GM18507 (cell line): ENCODE data around the gene CDH2.

ENCODE experiments used
- DNase-seq: peaks from one replicate; pipeline ENCODE4 v3.0.0; 2011; ENCODE audit warnings: low read depth; ENCODE audit not compliant: insufficient read length; ENCODE audit errors: extremely low spot score
- FAIRE-seq: peaks from 2 replicates; lab custom pipeline; 2011; peaks lifted over from hg19 to GRCh38; lab: Jason Lieb, UNC

Gene CDH2

DNA sequence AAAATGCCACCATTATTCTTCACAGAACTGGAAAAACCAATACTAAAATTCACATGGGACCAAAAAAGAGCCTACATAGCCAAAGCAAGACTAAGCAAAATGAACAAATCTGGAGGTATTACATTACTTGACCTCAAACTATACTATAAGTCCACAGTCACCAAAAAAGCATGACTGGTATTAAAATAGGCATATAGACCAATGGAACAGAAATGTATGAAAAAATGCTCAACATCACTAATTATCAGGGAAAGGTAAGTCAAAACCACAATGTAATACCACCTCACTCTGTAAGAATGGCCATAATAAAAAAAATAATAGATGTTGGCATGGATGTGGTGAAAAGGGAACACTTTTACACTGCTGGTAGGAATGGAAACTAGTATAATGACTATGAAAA, 158.6 kb downstream of the CDH2 start:
- FAIRE-seq (no peak), DNase-seq (no peak)

DNA sequence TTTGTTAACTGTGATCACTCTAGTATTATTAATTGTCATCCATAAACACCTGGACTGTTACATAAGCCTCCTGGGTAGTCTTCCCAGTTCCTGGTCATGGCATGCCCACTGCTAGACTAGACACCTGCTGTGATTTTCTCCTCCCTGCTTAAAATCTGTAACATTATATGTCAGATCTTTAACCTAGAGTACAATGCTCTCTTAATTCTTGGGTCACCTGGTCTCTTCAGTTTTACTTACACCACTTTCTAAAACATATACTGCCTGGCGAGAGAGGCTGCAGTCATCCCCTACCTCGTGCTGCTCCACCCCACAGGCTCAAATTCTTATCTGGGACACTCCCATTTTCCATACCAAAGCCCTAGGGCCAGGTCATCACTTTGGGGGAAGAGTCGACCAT, 161.3 kb downstream of the CDH2 start:
- FAIRE-seq: no peak
- no peak for DNase-seq

GRCh38 chr18:28013066-28013465, 163.9 kb downstream of the CDH2 start:
- FAIRE-seq: no peak

GRCh38 chr18:28012336-28012735, 164.6 kb downstream of the CDH2 start:
- no peak for DNase-seq
- FAIRE-seq: no peak

More at GRCh38 chr18:28013066-28013465, 163.9 kb downstream of the CDH2 start:
- DNase-seq: no peak

- DNase-seq (no peak), FAIRE-seq (no peak)
Observed at GRCh38 chr18:28009589-28009988, 167.3 kb downstream of the CDH2 start.

GRCh38 chr18:28007841-28008240, 169.1 kb downstream of the CDH2 start:
- no peak for FAIRE-seq
- no peak for DNase-seq

- DNase-seq (no peak), FAIRE-seq (no peak)
Observed at GRCh38 chr18:28005164-28005563, 171.8 kb downstream of the CDH2 start.

GRCh38 chr18:28004606-28005005, 172.3 kb downstream of the CDH2 start:
- DNase-seq (no peak), FAIRE-seq (no peak)

DNA sequence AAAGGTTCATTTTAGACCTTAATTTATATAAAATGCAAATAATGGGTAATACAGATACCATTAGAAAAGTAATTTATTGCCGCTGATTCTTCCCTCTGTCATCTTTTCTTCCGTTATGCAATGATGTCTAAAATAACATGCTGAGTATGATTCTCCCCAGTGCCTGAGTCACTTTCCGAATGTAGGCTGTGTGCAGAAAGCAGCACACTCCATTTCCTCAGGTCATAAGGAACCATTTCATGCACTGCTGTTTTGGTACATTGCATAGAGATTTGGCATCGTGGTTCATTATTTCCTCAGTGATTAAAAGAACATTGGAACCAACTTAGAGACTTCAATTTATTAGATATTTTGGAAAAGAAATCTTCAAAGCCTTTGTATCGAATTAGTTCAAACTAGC, 173.5 kb downstream of the CDH2 start:
- FAIRE-seq: no peak
- DNase-seq: no peak

DNA sequence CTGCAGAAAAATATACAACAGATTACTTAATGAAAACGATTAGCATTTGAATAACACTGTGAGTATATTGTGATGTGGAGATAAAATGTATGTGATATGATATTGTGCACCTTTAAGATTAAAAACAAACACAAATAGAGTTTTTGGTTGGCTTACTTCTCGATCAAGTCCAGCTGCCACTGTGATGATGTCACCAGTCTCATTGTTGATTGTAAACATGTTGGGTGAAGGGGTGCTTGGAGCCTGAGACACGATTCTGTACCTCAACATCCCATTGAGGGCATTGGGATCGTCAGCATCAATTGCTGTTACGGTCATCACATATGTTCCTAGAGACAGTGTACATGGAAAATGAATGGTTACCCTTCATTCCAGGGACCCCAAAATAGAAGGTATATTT, 174.1 kb downstream of the CDH2 start:
- no peak for DNase-seq
- FAIRE-seq: no peak

DNA sequence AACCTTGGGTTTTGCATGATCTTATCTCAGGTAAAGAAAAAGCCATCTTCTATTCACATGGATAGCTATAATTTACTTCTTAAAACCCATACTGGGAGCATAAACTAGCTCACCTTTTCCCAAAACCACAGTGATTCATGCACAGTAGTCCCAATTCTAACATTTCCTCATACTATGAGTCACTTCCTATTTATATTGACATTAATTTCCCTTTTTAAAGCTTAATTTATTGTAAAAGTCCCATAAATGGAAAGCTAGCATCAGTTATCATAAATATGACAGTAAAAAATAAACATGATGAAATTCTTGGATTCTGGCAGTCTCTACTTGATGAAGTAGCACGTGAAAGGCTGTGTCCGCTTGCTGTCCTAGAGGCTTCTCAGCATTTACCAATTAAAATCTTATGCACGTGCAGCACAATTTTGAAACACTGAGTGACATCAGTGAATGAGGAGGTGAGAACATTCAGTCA, 180.1 kb downstream of the CDH2 start:
- FAIRE-seq (no peak), DNase-seq (no peak)

GRCh38 chr18:27995770-27996502, 181.0 kb downstream of the CDH2 start:
- no peak for FAIRE-seq

DNA sequence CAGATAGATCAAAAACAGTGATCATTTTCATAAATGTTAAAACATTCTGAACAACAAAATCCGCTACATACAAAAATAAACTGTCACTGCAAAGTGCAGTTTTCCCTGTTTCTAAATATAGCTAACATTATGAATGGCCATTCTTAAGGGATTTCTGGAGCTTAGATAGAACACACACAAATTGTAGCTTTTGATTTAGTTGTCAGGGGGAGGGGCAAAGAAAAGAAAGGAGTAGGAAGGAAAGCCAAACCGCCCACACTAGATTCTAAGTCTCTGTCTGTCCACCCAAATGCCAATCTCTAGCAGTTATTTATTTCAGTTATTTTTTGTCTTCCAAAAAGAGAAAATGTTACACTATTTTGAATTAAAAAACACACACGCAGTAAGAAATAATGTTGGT, 182.4 kb downstream of the CDH2 start:
- DNase-seq: no peak
- FAIRE-seq: no peak

More at GRCh38 chr18:27995770-27996502, 181.0 kb downstream of the CDH2 start:
- DNase-seq: no peak

- FAIRE-seq (no peak), DNase-seq (no peak)
Observed at GRCh38 chr18:27991391-27991790, 185.5 kb downstream of the CDH2 start.

DNA sequence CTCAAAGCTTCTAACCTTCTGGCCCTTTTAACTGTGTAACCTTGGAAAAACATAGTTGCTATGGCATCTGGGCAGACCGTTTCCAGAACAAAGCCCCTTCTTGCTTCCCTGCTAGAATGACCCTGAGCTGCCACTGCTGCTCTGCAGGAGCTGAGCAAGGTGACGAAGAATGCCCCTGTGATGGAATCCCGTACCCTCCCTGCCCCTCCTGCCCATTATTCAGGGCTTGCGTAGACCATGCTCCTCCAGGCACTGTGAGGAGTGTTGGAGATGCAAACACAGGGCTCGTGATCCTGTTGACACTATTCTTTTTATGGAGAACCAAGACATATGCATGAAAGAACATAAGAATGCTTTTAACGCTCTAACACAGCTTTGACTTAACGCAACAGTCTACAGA, 191.1 kb downstream of the CDH2 start:
- DNase-seq (no peak), FAIRE-seq (no peak)

DNA sequence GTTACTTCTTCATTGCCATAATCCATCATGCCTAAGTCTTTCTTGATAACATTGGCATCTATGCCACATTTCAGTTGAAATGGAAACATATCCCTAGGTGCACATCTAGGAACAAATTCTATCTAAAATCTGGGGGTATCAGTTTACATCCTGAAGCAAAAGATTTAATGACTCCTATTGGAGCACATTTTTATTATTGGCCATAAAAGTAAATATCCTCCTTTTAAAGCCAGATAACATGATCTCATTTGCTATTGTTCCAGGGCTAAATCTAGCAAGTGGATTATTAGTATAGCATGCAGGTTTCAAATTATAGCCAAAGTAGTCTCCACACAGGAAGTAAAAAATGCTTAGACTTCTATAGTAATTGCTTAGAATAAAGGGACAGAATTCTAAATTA, 193.2 kb downstream of the CDH2 start:
- DNase-seq (no peak), FAIRE-seq (no peak)

DNA sequence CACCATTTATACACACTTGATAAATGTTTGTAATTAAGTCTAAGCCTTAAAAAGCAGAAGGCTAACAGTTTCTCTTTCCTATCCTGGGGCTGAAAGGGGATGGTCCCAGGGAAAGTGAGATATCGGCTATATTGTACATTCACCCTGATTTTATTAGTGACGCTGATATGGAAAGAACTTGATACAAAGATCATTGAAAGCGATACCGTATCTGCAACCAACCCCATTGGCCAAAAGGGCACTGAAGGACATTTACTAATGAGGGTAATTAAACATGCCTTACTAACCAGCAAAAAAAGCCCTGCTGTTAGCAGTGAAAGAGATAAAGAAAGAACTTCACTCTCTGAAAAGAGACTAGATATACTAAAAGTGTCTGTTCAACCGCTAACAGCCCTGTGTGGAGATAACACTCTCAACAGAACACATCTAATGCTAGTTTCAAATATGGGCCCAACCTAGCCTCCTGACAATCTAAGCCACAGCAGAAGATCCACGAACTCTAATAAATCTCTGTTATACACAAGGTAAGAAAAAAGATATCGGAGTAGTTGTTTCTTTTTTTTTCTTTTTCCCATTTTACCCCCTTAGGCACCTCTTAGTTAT, 200.0 kb downstream of the CDH2 start:
- DNase-seq (no peak), FAIRE-seq (no peak)

DNA sequence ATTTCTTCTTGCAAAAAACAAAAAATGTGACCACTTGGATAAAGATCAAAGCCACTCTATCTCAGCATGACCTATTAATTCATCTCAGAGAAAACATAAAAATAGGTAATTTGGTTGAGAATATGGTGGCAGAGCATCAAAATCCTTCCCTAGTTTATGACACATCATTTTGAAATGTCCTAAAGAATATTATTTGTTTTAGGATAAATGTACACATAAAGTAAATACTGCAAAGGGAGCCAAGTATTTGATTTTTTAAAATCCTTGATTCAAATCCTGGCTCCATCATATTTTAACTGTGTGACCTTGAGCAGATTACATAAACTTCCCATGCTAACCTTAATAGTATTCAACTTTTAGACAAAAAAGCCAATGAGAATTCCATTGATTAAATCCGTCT, 206.6 kb downstream of the CDH2 start:
- no peak for FAIRE-seq

GRCh38 chr18:27969206-27969605, 207.7 kb downstream of the CDH2 start:
- no peak for DNase-seq
- no peak for FAIRE-seq

More for the DNA sequence above, 206.6 kb downstream of the CDH2 start:
- no peak for DNase-seq

DNA sequence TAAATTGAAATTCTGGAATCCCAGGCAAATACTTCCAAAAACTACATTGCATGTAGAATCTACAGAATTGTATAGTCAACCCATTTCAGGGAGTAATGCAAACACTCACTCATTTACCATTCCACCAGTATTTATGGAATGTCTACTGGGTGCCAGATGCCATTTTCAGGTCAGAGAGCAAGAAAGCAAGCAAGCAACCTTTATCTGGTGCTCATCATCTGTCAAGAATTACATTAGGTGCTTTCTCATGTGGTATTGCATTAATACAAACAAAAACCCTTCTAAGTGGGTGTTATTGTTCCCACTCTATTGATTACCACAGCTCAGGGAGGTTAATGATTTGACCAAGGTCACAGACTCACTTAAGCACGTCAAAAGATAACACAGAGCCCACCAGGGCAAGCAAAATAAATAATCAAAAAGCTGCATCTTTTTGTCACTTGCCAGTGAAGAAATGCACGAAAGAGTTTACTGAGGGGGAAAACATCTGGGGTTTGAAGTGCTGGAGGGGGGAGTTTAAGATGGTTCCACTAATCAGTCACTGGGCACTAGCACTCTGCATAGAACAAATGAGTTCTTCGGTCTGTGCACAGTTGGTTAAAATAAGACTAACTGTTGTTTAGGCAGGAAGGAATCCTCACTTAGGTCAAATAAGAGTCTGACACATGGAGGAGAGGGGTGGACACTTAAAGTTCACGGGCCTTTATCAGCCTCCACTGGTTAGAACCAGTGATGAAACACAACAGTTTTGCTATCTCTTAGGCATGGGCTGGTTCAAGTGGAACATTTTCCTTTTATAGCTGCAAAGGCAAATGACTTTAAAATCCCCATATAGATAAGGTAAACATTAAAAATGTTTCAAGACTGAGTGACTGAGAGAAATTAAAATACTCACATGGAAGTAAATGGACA, 208.8 kb downstream of the CDH2 start:
- FAIRE-seq: no peak

More for the DNA sequence above, 208.8 kb downstream of the CDH2 start:
- DNase-seq: no peak
